Endothelial cell of umbilical vein (primary cell): ENCODE measurements around the gene NEK8. TPM values are rescaled to one million over a fixed set of nuclear protein-coding genes. Genes with fewer than 3 reads are reported as not detected.

Experiments
- BruUV-seq: library from RNA; stranded (reverse); fragments of 400-500 nt; replicated peaks from 2 replicates; lab custom pipeline; 2021; lab: Mats Ljungman, UMichigan
- CTCF ChIA-PET: fragments of 300-600, 350-600 bp; sonication (Branson Sonifier 250); formaldehyde crosslinking; loops from one replicate; lab custom pipeline; 2021; ENCODE audit warnings: antibody characterized with exemption, inconsistent platforms; lab: Charles Lee
- POLR2A ChIA-PET: fragments of 300-600, 350-600 bp; sonication (Branson Sonifier 250); formaldehyde crosslinking; loops from one replicate; lab custom pipeline; 2021; ENCODE audit warnings: antibody characterized with exemption, inconsistent platforms; lab: Charles Lee
- DNase-seq: peaks from one replicate; pipeline ENCODE4 v3.0.0-alpha.2; 2011; ENCODE audit warnings: low read depth, low spot score
- FAIRE-seq: peaks from 2 replicates; lab custom pipeline; 2011; peaks lifted over from hg19 to GRCh38; lab: Jason Lieb, UNC
- H2AFZ ChIP-seq: 2 replicates; pipeline ENCODE4 v1.6.0; 2012; ENCODE audit warnings: low read depth, low read length, control low read depth, inconsistent platforms
- H3K27ac ChIP-seq: 2 replicates; pipeline ENCODE4 v1.5.1; 2011; ENCODE audit warnings: low read depth, mild to moderate bottlenecking, control low read depth, low read length, moderate library complexity; ENCODE audit not compliant: insufficient read depth
- H3K27me3 ChIP-seq, 2 experiments: 2 replicates each; pipeline versions ENCODE4 v1.6.0 to v1.6.1; 2011; ENCODE audit warnings: low read length in 2 of 2, mixed read lengths in 1 of 2; ENCODE audit not compliant: control insufficient read depth in 2 of 2, insufficient read depth in 2 of 2
- H3K36me3 ChIP-seq, 2 experiments: 2 replicates in 1 of 2; 3 replicates in 1 of 2; pipeline ENCODE4 v1.5.1; 2011; ENCODE audit warnings: low read length in 2 of 2, mild to moderate bottlenecking in 1 of 2, moderate library complexity in 1 of 2; ENCODE audit not compliant: control insufficient read depth in 2 of 2, insufficient read depth in 2 of 2; ENCODE audit errors: extremely low read depth in 1 of 2
- H3K4me1 ChIP-seq: 3 replicates; pipeline ENCODE4 v1.5.1; 2011; ENCODE audit warnings: mild to moderate bottlenecking, low read length; ENCODE audit not compliant: control insufficient read depth, insufficient read depth; ENCODE audit errors: extremely low read depth
- H3K4me2 ChIP-seq: 2 replicates; pipeline ENCODE4 v1.6.1; 2011; ENCODE audit warnings: low read length, control low read depth, mixed read lengths; ENCODE audit not compliant: insufficient read depth
- H3K4me3 ChIP-seq, 3 experiments: fragments of 200-600 bp in 1 of 3; sonication (generic), shearing (Covaris generic) in 1 of 3; replicated peaks in 1 of 3; 2 replicates each; pipeline ENCODE4 v1.5.1; 2011 to 2016; ENCODE audit warnings: control low read depth in 3 of 3, low read length in 3 of 3, mild to moderate bottlenecking in 2 of 3, inconsistent platforms in 1 of 3, low read depth in 1 of 3, moderate library complexity in 1 of 3; ENCODE audit not compliant: insufficient read depth in 1 of 3
- H3K79me2 ChIP-seq: 2 replicates; pipeline ENCODE4 v1.6.0; 2012; ENCODE audit warnings: low read length, inconsistent platforms; ENCODE audit not compliant: control insufficient read depth, insufficient read depth
- H3K9ac ChIP-seq: replicated peaks from 2 replicates; pipeline ENCODE3; 2011; ENCODE audit warnings: low read length, control low read depth; ENCODE audit not compliant: insufficient read depth; ENCODE audit errors: extremely low read depth
- H3K9me1 ChIP-seq: replicated peaks from 3 replicates; pipeline ENCODE4 v1.6.0; 2011; ENCODE audit warnings: mild to moderate bottlenecking, low read length; ENCODE audit not compliant: control insufficient read depth, insufficient read depth; ENCODE audit errors: extremely low read depth
- H3K9me3 ChIP-seq: replicated peaks from 2 replicates; pipeline ENCODE4 v1.5.1; 2012; ENCODE audit warnings: low read length, inconsistent platforms; ENCODE audit not compliant: control insufficient read depth, insufficient read depth
- H4K20me1 ChIP-seq: replicated peaks from 2 replicates; pipeline ENCODE3; 2011; ENCODE audit warnings: mild to moderate bottlenecking, low read length; ENCODE audit not compliant: control insufficient read depth, insufficient read depth; ENCODE audit errors: extremely low read depth
- EZH2 ChIP-seq: IDR thresholded peaks from 2 replicates; pipeline ENCODE4 v1.6.1; 2012; ENCODE audit warnings: borderline replicate concordance, low read depth, mild to moderate bottlenecking, moderate library complexity, low read length, inconsistent platforms; ENCODE audit not compliant: severe bottlenecking
- FOS ChIP-seq: IDR thresholded peaks from 2 replicates; pipeline ENCODE4 v1.6.1; 2011; ENCODE audit warnings: mild to moderate bottlenecking, low read length, moderate library complexity, borderline replicate concordance; ENCODE audit not compliant: insufficient read depth
- GATA2 ChIP-seq: IDR thresholded peaks from 2 replicates; pipeline ENCODE4 v1.7.0; 2011; ENCODE audit warnings: low read depth, mild to moderate bottlenecking, moderate library complexity, mixed read lengths, low read length; ENCODE audit not compliant: insufficient read length, insufficient read depth
- JUN ChIP-seq: IDR thresholded peaks from 2 replicates; pipeline ENCODE4 v1.6.1; 2011; ENCODE audit warnings: borderline replicate concordance, low read depth; ENCODE audit not compliant: insufficient read length, insufficient read depth
- MYC ChIP-seq: IDR thresholded peaks from one replicate; pipeline ENCODE4 v1.6.1; 2011; ENCODE audit warnings: mild to moderate bottlenecking, low read depth, low read length
- POLR2AphosphoS5 ChIP-seq: IDR thresholded peaks from 2 replicates; pipeline ENCODE4 v1.6.1; 2012; ENCODE audit warnings: low read depth, mild to moderate bottlenecking, control low read depth, low read length, moderate library complexity; ENCODE audit not compliant: insufficient read depth
- dilution Hi-C: fragments of 300-500 bp; cut with MboI; formaldehyde crosslinking; loops from one replicate; pipeline ENCODE4 v1.15.0; 2019; ENCODE audit warnings: low sequenced_read_pairs; ENCODE audit not compliant: extremely low pct_ligation_motif_present
- intact Hi-C: fragments of 100-400 bp; cut with micrococcal nuclease; formaldehyde crosslinking; loops from one replicate; pipeline ENCODE4 v1.10.0; 2022
- polyA plus RNA-seq, 4 experiments: library from polyadenylated mRNA; depleted of rRNA in 3 of 4; stranded (reverse) in 3 of 4; unstranded in 1 of 4; fragments of >200 nt; gene quantifications; 2 replicates each; pipeline versions ENCODE4 v1.2.1 to v1.2.3, GENCODE V29; 2011 to 2012; ENCODE audit warnings: missing spikeins in 1 of 4
- total RNA-seq: library from RNA; stranded (reverse); gene quantifications from 2 replicates; pipeline ENCODE4 v1.2.3, GENCODE V29; 2021
- TF ChIP-seq, protein P1 (sequence below): IDR thresholded peaks from 2 replicates; pipeline ENCODE4 v1.6.1; 2011; ENCODE audit not compliant: insufficient read depth, insufficient read length
- TF ChIP-seq, protein P2 (sequence below), 2 donors: IDR thresholded peaks; 1 replicate in 1 of 2; 2 replicates in 1 of 2; pipeline ENCODE4 v1.5.1; 2011; ENCODE audit warnings: low read length in 2 of 2, mild to moderate bottlenecking in 2 of 2, moderate library complexity in 2 of 2, control low read depth in 1 of 2, inconsistent platforms in 1 of 2, low read depth in 1 of 2; ENCODE audit not compliant: insufficient read depth in 1 of 2; ENCODE audit errors: extremely low read depth in 1 of 2

Gene NEK8
- total and polyA plus RNA-seq, 2 donors (not counting 3 experiments of a cell fraction or from before 2014, with no cell fraction given) = 3.1 to 3.2 TPM

DNA sequence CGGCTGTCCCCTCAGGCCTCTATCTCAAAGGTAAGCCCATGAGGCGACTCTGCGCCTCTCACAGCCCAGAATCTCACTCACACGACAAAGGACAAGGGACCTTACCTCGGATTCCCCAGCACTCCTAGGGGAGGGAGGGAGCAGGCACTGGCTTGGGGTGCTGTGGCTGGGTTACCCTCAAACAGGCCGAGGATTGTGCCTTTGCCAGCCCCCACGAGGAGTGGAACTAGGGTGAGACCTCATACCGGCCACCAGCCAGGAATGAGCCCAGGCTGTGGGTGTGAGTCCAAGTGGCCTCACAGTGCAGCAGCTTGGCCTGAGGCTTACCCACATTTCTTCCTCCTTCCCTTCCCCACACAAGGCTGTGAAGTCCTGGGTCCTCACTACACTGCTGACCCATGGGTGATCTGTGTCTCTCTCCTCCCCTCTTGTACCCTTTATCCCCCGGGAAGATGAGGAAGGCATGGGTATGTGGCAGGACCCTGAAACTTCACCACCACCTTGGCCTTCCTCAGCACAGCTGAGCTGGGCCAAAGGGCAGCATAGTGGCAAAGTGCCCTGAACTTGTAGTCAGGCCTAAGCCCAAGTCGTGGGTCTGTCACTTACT lies 22.8 kb upstream of the NEK8 start:
- intact Hi-C loops = no loop called here
- no TSS peak for BruUV-seq
- CTCF ChIA-PET = no interaction called here
- Histone ChIP-seq H3K4me2 (no peak overlapping the region), H3K4me3 (no peak overlapping the region), H3K9ac (no peak overlapping the region), H3K79me2 (no peaks in the 10 kb centered on the region), H3K9me1 (no peaks in the 10 kb centered on the region), H3K4me1 (peaks cover 4% of the 10 kb centered on the region), H3K27ac (no peak overlapping the region), H3K27me3 (no peaks in the 10 kb centered on the region), H3K9me3 (no peaks in the 10 kb centered on the region), H4K20me1 (no peaks in the 10 kb centered on the region), H2AFZ (no peak overlapping the region), H3K36me3 (peaks cover 10 to 35% of the 10 kb centered on the region in 2 experiments)
- FAIRE-seq (no peak), DNase-seq (no peak)
- no peak for TF ChIP-seq EZH2
- TF ChIP-seq, protein P1, sequence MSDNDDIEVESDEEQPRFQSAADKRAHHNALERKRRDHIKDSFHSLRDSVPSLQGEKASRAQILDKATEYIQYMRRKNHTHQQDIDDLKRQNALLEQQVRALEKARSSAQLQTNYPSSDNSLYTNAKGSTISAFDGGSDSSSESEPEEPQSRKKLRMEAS = no peak
- TF ChIP-seq, protein P2, sequence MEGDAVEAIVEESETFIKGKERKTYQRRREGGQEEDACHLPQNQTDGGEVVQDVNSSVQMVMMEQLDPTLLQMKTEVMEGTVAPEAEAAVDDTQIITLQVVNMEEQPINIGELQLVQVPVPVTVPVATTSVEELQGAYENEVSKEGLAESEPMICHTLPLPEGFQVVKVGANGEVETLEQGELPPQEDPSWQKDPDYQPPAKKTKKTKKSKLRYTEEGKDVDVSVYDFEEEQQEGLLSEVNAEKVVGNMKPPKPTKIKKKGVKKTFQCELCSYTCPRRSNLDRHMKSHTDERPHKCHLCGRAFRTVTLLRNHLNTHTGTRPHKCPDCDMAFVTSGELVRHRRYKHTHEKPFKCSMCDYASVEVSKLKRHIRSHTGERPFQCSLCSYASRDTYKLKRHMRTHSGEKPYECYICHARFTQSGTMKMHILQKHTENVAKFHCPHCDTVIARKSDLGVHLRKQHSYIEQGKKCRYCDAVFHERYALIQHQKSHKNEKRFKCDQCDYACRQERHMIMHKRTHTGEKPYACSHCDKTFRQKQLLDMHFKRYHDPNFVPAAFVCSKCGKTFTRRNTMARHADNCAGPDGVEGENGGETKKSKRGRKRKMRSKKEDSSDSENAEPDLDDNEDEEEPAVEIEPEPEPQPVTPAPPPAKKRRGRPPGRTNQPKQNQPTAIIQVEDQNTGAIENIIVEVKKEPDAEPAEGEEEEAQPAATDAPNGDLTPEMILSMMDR (IDR thresholded peaks at IDR 0.05; ENCODE audit: extremely low read depth in 1 of 2, insufficient read depth in 1 of 2, low read depth in 1 of 2, low read length in 2 of 2) = no peak
- TF ChIP-seq JUN = no peak
- no peak for TF ChIP-seq MYC
- no peak for TF ChIP-seq FOS
- no peak for TF ChIP-seq GATA2
- no peak for TF ChIP-seq POLR2AphosphoS5
- POLR2A ChIA-PET = no interaction called here
- dilution Hi-C loops = no loop called here
